Omental fat pad (tissue), 4 donors: ENCODE measurements around the gene PSMB7. TPM values are rescaled to one million over a fixed set of nuclear protein-coding genes. Genes with fewer than 3 reads are reported as not detected.

ENCODE experiments used
- ATAC-seq: fragments of 150-250 bp; one replicate; pipeline ENCODE4 v1.9.1; 2016; ENCODE audit warnings: mild to moderate bottlenecking, moderate library complexity; ENCODE audit not compliant: low FRiP score
- DNase-seq: peaks from one replicate; pipeline ENCODE4 v3.0.0-alpha.2; 2019; ENCODE audit warnings: low spot score
- CTCF ChIP-seq, 3 donors: fragments of 450-650 bp; IDR thresholded peaks; one replicate each; pipeline ENCODE4 v1.5.1; 2016 to 2017; ENCODE audit warnings: antibody characterized with exemption in 3 of 3, mild to moderate bottlenecking in 3 of 3, moderate library complexity in 2 of 3
- total RNA-seq, 4 donors: library from RNA; depleted of rRNA; stranded (reverse); fragments of >200 nt; gene quantifications; one replicate each; pipeline ENCODE4 v1.1.0, GENCODE V29; 2016

The PSMB7 gene
- total RNA-seq, 4 donors from 2014 or later: 172 to 200 (median 187) TPM

GRCh38 chr9:124399968-124400940 is 15.0 kb downstream of the PSMB7 start:
- no peak for TF ChIP-seq CTCF (IDR thresholded peaks at IDR 0.05)
- DNase-seq: no peak
- no peak for ATAC-seq

GRCh38 chr9:124399323-124399967 is 15.8 kb downstream of the PSMB7 start:
- TF ChIP-seq CTCF (IDR thresholded peaks at IDR 0.05): no peak
- DNase-seq (no peak), ATAC-seq (no peak)

GRCh38 chr9:124398191-124398935 is 16.9 kb downstream of the PSMB7 start:
- ATAC-seq (no peak), DNase-seq (no peak)
- TF ChIP-seq CTCF (IDR thresholded peaks at IDR 0.05): no peak

- TF ChIP-seq CTCF (IDR thresholded peaks at IDR 0.05): no peak
- ATAC-seq: no peak
- DNase-seq: no peak
These were observed 19.4 kb downstream of the PSMB7 start for GRCh38 chr9:124395826-124396225.

DNA sequence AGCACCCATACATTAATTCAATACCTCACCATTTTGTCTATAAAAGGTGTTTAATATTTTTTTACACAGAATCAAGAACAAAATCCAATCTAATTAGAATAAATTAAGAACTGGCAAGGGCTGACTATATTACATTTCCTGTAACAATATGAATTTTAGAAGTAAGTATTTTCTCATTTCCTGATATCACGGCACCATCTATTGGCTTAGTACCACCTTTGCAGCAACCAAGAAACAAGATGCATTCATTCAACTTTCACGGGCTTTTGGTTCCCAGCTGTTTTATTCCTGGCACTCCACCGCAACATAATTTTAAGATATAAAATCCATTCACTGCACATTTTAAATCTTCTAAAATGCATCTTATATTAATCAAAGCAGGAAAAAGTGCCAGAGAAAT is 20.6 kb downstream of the PSMB7 start:
- no peak for TF ChIP-seq CTCF (IDR thresholded peaks at IDR 0.05)
- DNase-seq (no peak), ATAC-seq (no peak)

- DNase-seq: no peak
- TF ChIP-seq CTCF (IDR thresholded peaks at IDR 0.05): no peak
These were observed 21.1 kb downstream of the PSMB7 start for GRCh38 chr9:124394167-124394566.

More at GRCh38 chr9:124394167-124394566, 21.1 kb downstream of the PSMB7 start:
- ATAC-seq: no peak
